DMS53 (cell line): ENCODE data around the gene MBP.
A peak's percentile ranks its signal among the peaks of the same experiment; 100 is the strongest.

ENCODE experiments used
- DNase-seq: peaks from one replicate; lab custom pipeline; 2025; lab: John Stamatoyannopoulos, UW

MBP gene

DNA sequence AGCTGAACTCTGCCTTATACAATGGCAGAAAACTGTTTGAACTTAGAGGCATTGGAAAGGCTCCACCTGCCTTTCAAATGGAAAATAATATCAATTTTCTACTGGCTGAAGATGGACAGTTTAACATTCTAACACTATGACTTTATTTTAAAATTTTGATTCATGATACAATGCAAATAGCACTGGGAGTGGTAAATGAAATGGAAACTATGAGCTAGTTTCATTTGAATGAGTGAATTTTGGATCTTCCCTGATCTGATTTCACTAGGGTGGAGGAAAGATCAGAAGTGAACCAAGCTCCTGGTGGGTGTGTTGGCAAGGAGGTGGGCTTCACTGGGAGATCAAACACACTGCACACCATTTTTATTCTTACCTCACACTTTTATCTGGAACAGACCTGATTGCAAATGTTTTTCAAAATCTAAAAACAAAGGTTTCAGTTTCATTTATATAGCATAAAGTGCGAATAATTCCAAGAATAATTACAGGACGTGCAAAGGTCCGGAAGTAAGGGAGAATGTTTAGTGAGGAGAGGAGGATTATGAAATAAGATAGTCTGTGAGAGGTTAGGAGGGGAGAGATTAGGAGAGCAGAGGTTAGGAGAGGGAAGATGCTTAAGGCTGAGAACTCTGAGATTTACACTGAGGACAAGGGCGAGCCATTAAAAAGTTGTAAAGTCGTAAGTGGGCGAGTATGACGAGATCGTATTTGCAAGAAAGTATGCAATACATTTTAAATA, 18.6 kb upstream of the MBP start:
- DNase-seq = no peak

GRCh38 chr18:77150588-77150987, 18.0 kb upstream of the MBP start:
- no peak for DNase-seq

DNA sequence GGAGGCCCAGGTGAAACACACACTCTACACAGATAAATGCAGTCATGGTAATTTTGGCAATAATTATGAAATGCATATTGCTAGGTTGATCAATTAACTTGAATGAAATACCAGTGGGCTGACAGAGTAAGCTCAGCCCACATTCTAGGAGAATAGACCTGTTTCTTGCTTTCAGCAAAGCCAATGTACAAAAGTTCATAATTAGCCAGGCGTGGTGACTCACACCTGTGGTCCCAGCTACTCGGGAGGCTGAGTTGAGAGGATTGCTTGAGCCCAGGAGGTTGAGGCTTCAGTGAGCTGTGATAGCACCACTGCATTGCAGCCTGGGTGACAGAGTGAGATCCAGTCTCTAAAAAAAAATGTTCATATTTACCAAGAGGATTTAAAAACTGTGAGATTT, 15.7 kb upstream of the MBP start:
- no peak for DNase-seq

DNA sequence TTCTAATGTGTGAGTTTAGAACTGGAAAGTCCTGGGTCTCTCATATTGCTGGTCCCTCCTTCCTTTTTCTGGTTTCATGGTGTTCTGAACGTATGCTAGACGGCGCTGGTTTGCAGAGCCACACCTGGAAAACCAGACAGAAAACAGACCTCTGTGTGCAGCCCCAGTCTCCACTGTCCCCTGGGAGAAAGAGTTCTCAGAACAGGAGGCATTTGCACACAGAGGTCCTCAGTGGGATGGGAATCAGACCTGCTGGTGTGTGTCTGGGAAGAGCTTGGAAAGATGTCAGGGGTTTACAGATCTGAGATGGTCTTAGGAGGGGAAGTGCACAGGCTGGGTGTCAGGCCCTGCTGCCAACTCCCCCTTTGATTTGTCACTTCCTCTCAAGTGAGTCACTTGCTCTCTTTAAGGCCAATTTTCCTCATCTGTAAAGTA, 14.9 kb upstream of the MBP start:
- no peak for DNase-seq

DNA sequence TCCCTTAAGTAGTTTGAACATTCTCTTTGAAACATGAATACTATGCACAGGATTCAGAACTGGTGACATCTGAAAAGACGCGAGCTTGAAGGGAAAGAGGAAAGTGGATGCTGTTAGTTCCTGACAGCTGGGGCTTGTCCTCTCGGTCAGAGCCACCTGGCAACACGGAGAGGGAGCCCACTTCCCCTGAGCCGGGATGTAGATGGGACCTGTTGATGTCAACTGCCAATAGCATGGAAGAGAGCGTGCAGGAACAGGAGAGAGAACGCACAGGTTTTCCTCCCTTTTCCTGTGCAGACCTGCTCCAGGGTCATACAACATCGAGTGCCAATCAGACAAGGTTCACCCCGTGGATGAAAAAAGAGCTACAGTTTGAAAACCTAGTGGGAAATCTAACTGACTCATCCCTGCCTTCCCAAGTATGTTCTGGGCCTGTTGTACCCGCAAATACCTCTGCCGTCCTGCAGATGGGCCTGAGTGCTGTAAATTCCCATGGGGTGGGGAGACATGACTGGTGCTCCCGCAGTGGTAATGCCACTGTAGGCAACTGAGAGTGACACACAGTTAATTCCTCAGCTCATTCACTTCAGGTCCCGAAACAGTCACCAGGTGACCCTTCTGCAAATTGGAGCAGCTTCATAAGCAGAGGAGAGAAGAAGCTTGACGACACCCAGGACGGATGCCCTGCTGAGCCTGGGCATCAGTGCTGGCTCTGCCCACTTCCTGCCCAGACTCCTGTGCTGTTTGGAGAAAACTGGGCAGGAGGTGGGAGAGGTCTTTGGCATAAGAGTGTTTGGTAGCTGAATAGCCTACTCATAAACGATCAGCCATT, 13.9 kb upstream of the MBP start:
- no peak for DNase-seq

GRCh38 chr18:77145364-77145901, 12.8 kb upstream of the MBP start:
- no peak for DNase-seq

- no peak for DNase-seq
Observed at GRCh38 chr18:77144451-77145118, 12.0 kb upstream of the MBP start.

GRCh38 chr18:77144046-77144445, 11.5 kb upstream of the MBP start:
- no peak for DNase-seq

GRCh38 chr18:77143196-77143595, 10.6 kb upstream of the MBP start:
- no peak for DNase-seq

GRCh38 chr18:77141401-77142118, 9.0 kb upstream of the MBP start:
- DNase-seq = peak; percentile 41

DNA sequence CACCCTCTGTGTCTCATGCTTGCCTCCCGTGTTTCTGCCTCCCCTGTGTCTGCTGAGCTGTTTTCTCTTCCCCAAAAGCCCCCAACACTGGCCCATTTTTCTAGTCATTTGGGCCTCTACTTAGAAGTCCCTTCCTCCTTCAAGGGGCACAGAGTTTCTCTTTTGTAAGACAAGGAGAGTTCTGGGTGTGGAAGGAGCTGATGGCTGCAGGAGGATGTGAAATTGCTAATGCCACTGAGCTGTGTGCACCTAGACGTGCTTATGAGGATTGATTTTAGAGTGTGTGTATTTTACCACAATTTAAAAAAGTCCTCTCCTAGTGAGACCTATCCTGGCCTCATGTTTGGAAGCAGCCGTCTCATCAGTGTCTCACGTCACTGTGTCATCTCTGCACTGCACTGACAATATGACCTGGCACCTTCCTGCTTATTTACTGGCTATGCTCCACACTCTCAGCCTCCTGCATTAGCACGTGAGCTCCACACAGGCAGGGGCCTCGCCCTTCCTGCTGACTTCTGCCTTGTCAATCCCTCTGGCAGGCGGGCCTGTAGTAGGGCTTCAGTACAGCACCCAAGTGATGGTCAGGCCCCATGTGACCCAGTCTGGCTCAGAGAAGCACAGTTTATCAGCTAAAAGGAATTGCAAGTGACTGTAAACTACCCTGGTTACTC, 8.0 kb upstream of the MBP start:
- DNase-seq = no peak

DNA sequence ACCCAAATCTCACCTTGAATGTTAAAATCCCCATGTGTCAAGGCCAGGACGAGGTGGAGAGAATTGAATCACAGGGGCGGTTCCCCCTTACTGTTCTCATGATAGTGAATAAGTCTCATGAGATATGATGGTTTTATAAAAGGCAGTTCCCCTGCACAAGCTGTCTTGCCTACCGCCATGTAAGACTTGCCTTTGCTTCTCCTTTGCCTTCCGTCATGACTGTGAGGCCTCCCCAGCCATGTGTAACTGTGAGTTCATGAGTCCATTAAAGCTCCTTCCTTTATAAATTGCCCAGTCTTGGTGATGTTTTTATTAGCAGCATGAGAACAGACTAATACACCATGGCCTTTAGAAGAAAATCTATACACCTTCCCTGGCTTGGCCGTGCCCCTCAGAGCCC, 7.4 kb upstream of the MBP start:
- DNase-seq = no peak

GRCh38 chr18:77139619-77140018, 7.0 kb upstream of the MBP start:
- DNase-seq = no peak

GRCh38 chr18:77138270-77138669, 5.7 kb upstream of the MBP start:
- no peak for DNase-seq

GRCh38 chr18:77137851-77138250, 5.3 kb upstream of the MBP start:
- no peak for DNase-seq

DNA sequence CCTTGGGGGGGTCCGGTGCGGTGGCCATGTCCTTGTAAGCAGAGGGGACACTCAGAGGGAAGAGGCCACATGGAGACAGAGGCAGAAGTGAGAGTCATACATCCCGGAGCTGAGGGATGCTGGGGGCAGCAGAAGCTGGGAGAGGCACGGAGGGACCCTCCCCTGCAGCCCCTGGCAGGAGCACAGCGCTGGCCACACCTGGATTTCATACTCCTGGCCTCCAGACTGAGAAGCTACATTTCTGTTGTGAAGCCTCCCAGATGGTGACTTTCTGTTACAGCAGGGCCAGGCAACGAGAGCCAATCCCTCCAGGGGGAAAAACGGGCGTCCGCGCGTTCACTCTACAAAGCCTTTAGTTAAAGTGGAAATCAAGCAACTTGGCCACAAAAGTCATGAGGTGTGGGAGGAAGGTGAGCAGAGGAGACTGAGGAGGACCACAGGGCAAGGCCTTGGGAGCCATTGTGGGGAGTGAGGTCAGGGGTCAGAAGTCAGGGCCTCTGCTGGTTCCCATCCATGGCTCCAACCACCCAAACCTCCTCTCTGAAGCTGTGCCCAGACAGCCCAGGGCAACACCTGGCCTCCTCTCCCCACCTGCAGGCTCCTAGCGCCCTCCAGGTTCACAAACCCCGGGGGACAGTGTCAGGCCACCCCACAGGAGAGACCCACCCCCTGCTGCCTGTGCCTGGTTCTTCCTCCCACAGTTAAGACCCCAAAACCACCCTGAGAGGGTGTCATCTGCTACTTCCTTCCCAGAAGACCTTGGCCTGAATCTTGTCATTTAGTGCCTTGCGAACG, 4.5 kb upstream of the MBP start:
- DNase-seq = no peak

GRCh38 chr18:77136076-77136718, 3.6 kb upstream of the MBP start:
- DNase-seq = no peak

DNA sequence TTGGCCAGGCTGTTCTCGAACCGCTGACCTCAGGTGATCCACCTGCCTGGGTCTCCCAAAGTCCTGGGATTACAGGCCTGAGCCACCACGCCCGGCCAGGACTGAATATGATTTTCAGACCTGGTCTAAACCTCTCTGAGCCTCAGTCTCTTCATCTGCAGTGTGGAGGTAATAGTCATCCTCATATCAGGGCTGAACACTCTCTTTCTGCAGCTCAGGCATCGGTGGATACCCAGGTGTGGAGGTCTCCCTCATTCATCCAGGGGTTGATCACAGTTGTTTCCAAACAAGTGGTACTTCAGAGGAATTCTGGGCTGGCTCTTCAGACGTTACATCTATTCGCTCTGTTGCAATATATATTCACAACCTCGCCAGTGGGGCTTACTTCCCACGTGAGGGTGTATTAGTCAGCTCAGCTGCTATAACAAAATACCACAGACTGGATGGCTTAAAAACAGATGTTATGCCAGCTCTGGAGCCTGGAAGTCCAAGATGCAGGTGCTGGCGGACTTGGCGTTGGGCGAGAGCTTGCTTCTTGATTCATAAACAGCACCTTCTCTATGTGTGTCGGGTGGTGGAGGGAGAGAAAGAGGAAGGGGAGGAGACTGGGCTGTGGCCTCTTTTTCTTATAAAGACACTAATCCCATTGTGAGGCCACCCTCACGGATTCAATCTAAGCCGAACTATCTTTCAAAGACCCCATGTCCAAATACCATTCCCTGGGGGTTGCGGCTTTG, 2.9 kb upstream of the MBP start:
- DNase-seq = no peak

GRCh38 chr18:77134611-77135010, 2.0 kb upstream of the MBP start:
- no peak for DNase-seq
